ENCODE data around the gene HAPLN1.

The HAPLN1 gene

GRCh38 chr5:83687124-83687619, 33.5 kb downstream of the HAPLN1 start:
- no peaks in the 10 kb centered on the region for H3K36me3 ChIP-seq (ENCODE audit: control insufficient read depth in 2 of 2, insufficient read depth in 2 of 2, low read length in 2 of 2)
- no peaks in the 10 kb centered on the region for H3K27me3 ChIP-seq (ENCODE audit: control insufficient read depth in 1 of 2, insufficient read depth in 2 of 2, low read length in 2 of 2)
- no peak overlapping the region for H3K9ac ChIP-seq (ENCODE audit: low read length in 2 of 2)
- H3K4me1 ChIP-seq (ENCODE audit: control insufficient read depth, insufficient read depth, low read length): no peaks in the 10 kb centered on the region
- H3K27ac ChIP-seq (ENCODE audit: low read length): no peak overlapping the region
- no peaks in the 10 kb centered on the region for H3K9me3 ChIP-seq (ENCODE audit: control insufficient read depth in 2 of 2, low read length in 2 of 2)
- H3K4me3 ChIP-seq (ENCODE audit: low read length in 2 of 2): no peak overlapping the region

GRCh38 chr5:83686251-83686650, 34.4 kb downstream of the HAPLN1 start:
- Histone ChIP-seq H3K9ac (ENCODE audit: low read length in 2 of 2) (no peak overlapping the region), H3K36me3 (ENCODE audit: control insufficient read depth in 2 of 2, insufficient read depth in 2 of 2, low read length in 2 of 2) (no peaks in the 10 kb centered on the region), H3K27me3 (ENCODE audit: control insufficient read depth in 1 of 2, insufficient read depth in 2 of 2, low read length in 2 of 2) (no peaks in the 10 kb centered on the region), H3K4me3 (ENCODE audit: low read length in 2 of 2) (no peak overlapping the region), H3K27ac (ENCODE audit: low read length) (no peak overlapping the region), H3K9me3 (ENCODE audit: control insufficient read depth in 2 of 2, low read length in 2 of 2) (no peaks in the 10 kb centered on the region), H3K4me1 (ENCODE audit: control insufficient read depth, insufficient read depth, low read length) (no peaks in the 10 kb centered on the region)

GRCh38 chr5:83683836-83684235, 36.8 kb downstream of the HAPLN1 start:
- no peaks in the 10 kb centered on the region for H3K9me3 ChIP-seq (ENCODE audit: control insufficient read depth in 2 of 2, low read length in 2 of 2)
- no peak overlapping the region for H3K4me3 ChIP-seq (ENCODE audit: low read length in 2 of 2)
- no peak overlapping the region for H3K27ac ChIP-seq (ENCODE audit: low read length)
- no peak overlapping the region for H3K9ac ChIP-seq (ENCODE audit: low read length in 2 of 2)
- no peaks in the 10 kb centered on the region for H3K4me1 ChIP-seq (ENCODE audit: control insufficient read depth, insufficient read depth, low read length)
- no peaks in the 10 kb centered on the region for H3K27me3 ChIP-seq (ENCODE audit: control insufficient read depth in 1 of 2, insufficient read depth in 2 of 2, low read length in 2 of 2)
- H3K36me3 ChIP-seq (ENCODE audit: control insufficient read depth in 2 of 2, insufficient read depth in 2 of 2, low read length in 2 of 2): no peaks in the 10 kb centered on the region

GRCh38 chr5:83672646-83673045, 48.0 kb downstream of the HAPLN1 start:
- H3K4me3 ChIP-seq (ENCODE audit: low read length in 2 of 2): no peak overlapping the region
- H3K27ac ChIP-seq (ENCODE audit: low read length): no peak overlapping the region
- no peaks in the 10 kb centered on the region for H3K27me3 ChIP-seq (ENCODE audit: control insufficient read depth in 1 of 2, insufficient read depth in 2 of 2, low read length in 2 of 2)
- no peaks in the 10 kb centered on the region for H3K9me3 ChIP-seq (ENCODE audit: control insufficient read depth in 2 of 2, low read length in 2 of 2)
- no peaks in the 10 kb centered on the region for H3K36me3 ChIP-seq (ENCODE audit: control insufficient read depth in 2 of 2, insufficient read depth in 2 of 2, low read length in 2 of 2)
- no peak overlapping the region for H3K9ac ChIP-seq (ENCODE audit: low read length in 2 of 2)
- no peaks in the 10 kb centered on the region for H3K4me1 ChIP-seq (ENCODE audit: control insufficient read depth, insufficient read depth, low read length)

GRCh38 chr5:83672158-83672557, 48.5 kb downstream of the HAPLN1 start:
- H3K4me1 ChIP-seq (ENCODE audit: control insufficient read depth, insufficient read depth, low read length): no peaks in the 10 kb centered on the region
- H3K9ac ChIP-seq (ENCODE audit: low read length in 2 of 2): no peak overlapping the region
- H3K4me3 ChIP-seq (ENCODE audit: low read length in 2 of 2): no peak overlapping the region
- no peaks in the 10 kb centered on the region for H3K27me3 ChIP-seq (ENCODE audit: control insufficient read depth in 1 of 2, insufficient read depth in 2 of 2, low read length in 2 of 2)
- H3K27ac ChIP-seq (ENCODE audit: low read length): no peak overlapping the region
- H3K9me3 ChIP-seq (ENCODE audit: control insufficient read depth in 2 of 2, low read length in 2 of 2): no peaks in the 10 kb centered on the region
- H3K36me3 ChIP-seq (ENCODE audit: control insufficient read depth in 2 of 2, insufficient read depth in 2 of 2, low read length in 2 of 2): no peaks in the 10 kb centered on the region

- no peaks in the 10 kb centered on the region for H3K9me3 ChIP-seq (ENCODE audit: control insufficient read depth in 2 of 2, low read length in 2 of 2)
- no peak overlapping the region for H3K27ac ChIP-seq (ENCODE audit: low read length)
- H3K9ac ChIP-seq (ENCODE audit: low read length in 2 of 2): no peak overlapping the region
- no peak overlapping the region for H3K4me3 ChIP-seq (ENCODE audit: low read length in 2 of 2)
- H3K4me1 ChIP-seq (ENCODE audit: control insufficient read depth, insufficient read depth, low read length): no peaks in the 10 kb centered on the region
- no peaks in the 10 kb centered on the region for H3K27me3 ChIP-seq (ENCODE audit: control insufficient read depth in 1 of 2, insufficient read depth in 2 of 2, low read length in 2 of 2)
- no peaks in the 10 kb centered on the region for H3K36me3 ChIP-seq (ENCODE audit: control insufficient read depth in 2 of 2, insufficient read depth in 2 of 2, low read length in 2 of 2)
Measured at GRCh38 chr5:83665631-83666030, 55.0 kb downstream of the HAPLN1 start.

GRCh38 chr5:83662558-83662957, 58.1 kb downstream of the HAPLN1 start:
- no peaks in the 10 kb centered on the region for H3K4me1 ChIP-seq (ENCODE audit: control insufficient read depth, insufficient read depth, low read length)
- H3K4me3 ChIP-seq (ENCODE audit: low read length in 2 of 2): no peak overlapping the region
- H3K27me3 ChIP-seq (ENCODE audit: control insufficient read depth in 1 of 2, insufficient read depth in 2 of 2, low read length in 2 of 2): no peaks in the 10 kb centered on the region
- H3K9me3 ChIP-seq (ENCODE audit: control insufficient read depth in 2 of 2, low read length in 2 of 2): no peaks in the 10 kb centered on the region
- no peak overlapping the region for H3K9ac ChIP-seq (ENCODE audit: low read length in 2 of 2)
- no peaks in the 10 kb centered on the region for H3K36me3 ChIP-seq (ENCODE audit: control insufficient read depth in 2 of 2, insufficient read depth in 2 of 2, low read length in 2 of 2)
- no peak overlapping the region for H3K27ac ChIP-seq (ENCODE audit: low read length)

- Histone ChIP-seq H3K27ac (ENCODE audit: low read length) (no peak overlapping the region), H3K9ac (ENCODE audit: low read length in 2 of 2) (no peak overlapping the region), H3K36me3 (ENCODE audit: control insufficient read depth in 2 of 2, insufficient read depth in 2 of 2, low read length in 2 of 2) (no peaks in the 10 kb centered on the region), H3K4me3 (ENCODE audit: low read length in 2 of 2) (no peak overlapping the region), H3K27me3 (ENCODE audit: control insufficient read depth in 1 of 2, insufficient read depth in 2 of 2, low read length in 2 of 2) (no peaks in the 10 kb centered on the region), H3K4me1 (ENCODE audit: control insufficient read depth, insufficient read depth, low read length) (no peaks in the 10 kb centered on the region), H3K9me3 (ENCODE audit: control insufficient read depth in 2 of 2, low read length in 2 of 2) (no peaks in the 10 kb centered on the region)
Measured at GRCh38 chr5:83657807-83658525, 62.7 kb downstream of the HAPLN1 start.

GRCh38 chr5:83654427-83654994, 66.1 kb downstream of the HAPLN1 start:
- no peaks in the 10 kb centered on the region for H3K4me1 ChIP-seq (ENCODE audit: control insufficient read depth, insufficient read depth, low read length)
- H3K9me3 ChIP-seq (ENCODE audit: control insufficient read depth in 2 of 2, low read length in 2 of 2): no peaks in the 10 kb centered on the region
- no peak overlapping the region for H3K27ac ChIP-seq (ENCODE audit: low read length)
- no peaks in the 10 kb centered on the region for H3K36me3 ChIP-seq (ENCODE audit: control insufficient read depth in 2 of 2, insufficient read depth in 2 of 2, low read length in 2 of 2)
- H3K27me3 ChIP-seq (ENCODE audit: control insufficient read depth in 1 of 2, insufficient read depth in 2 of 2, low read length in 2 of 2): no peaks in the 10 kb centered on the region
- no peak overlapping the region for H3K4me3 ChIP-seq (ENCODE audit: low read length in 2 of 2)
- no peak overlapping the region for H3K9ac ChIP-seq (ENCODE audit: low read length in 2 of 2)

- no peaks in the 10 kb centered on the region for H3K27me3 ChIP-seq (ENCODE audit: control insufficient read depth in 1 of 2, insufficient read depth in 2 of 2, low read length in 2 of 2)
- no peak overlapping the region for H3K4me3 ChIP-seq (ENCODE audit: low read length in 2 of 2)
- no peak overlapping the region for H3K9ac ChIP-seq (ENCODE audit: low read length in 2 of 2)
- no peaks in the 10 kb centered on the region for H3K9me3 ChIP-seq (ENCODE audit: control insufficient read depth in 2 of 2, low read length in 2 of 2)
- no peak overlapping the region for H3K27ac ChIP-seq (ENCODE audit: low read length)
- H3K4me1 ChIP-seq (ENCODE audit: control insufficient read depth, insufficient read depth, low read length): no peaks in the 10 kb centered on the region
- no peaks in the 10 kb centered on the region for H3K36me3 ChIP-seq (ENCODE audit: control insufficient read depth in 2 of 2, insufficient read depth in 2 of 2, low read length in 2 of 2)
Measured at GRCh38 chr5:83653669-83654068, 67.0 kb downstream of the HAPLN1 start.

GRCh38 chr5:83645936-83646335, 74.7 kb downstream of the HAPLN1 start:
- H3K36me3 ChIP-seq (ENCODE audit: control insufficient read depth in 2 of 2, insufficient read depth in 2 of 2, low read length in 2 of 2): no peaks in the 10 kb centered on the region
- no peak overlapping the region for H3K4me3 ChIP-seq (ENCODE audit: low read length in 2 of 2)
- H3K9ac ChIP-seq (ENCODE audit: low read length in 2 of 2): no peak overlapping the region
- no peaks in the 10 kb centered on the region for H3K4me1 ChIP-seq (ENCODE audit: control insufficient read depth, insufficient read depth, low read length)
- H3K27ac ChIP-seq (ENCODE audit: low read length): no peak overlapping the region
- H3K9me3 ChIP-seq (ENCODE audit: control insufficient read depth in 2 of 2, low read length in 2 of 2): no peaks in the 10 kb centered on the region
- H3K27me3 ChIP-seq (ENCODE audit: control insufficient read depth in 1 of 2, insufficient read depth in 2 of 2, low read length in 2 of 2): no peaks in the 10 kb centered on the region
